ENCODE measurements around the gene LRRC17.

Gene LRRC17

DNA sequence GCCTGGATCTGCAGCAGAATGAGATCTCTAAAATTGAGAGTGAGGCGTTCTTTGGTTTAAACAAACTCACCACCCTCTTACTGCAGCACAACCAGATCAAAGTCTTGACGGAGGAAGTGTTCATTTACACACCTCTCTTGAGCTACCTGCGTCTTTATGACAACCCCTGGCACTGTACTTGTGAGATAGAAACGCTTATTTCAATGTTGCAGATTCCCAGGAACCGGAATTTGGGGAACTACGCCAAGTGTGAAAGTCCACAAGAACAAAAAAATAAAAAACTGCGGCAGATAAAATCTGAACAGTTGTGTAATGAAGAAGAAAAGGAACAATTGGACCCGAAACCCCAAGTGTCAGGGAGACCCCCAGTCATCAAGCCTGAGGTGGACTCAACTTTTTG is 21.4 kb downstream of the LRRC17 start:
- H3K27me3 ChIP-seq (ENCODE audit: insufficient read depth, insufficient read length), result no peaks in the 10 kb centered on the region
- DNase-seq (ENCODE audit: low read depth, low spot score), result no peak
- no peak overlapping the region for H3K4me3 ChIP-seq (ENCODE audit: insufficient read length, low read depth)
- H3K9ac ChIP-seq (ENCODE audit: insufficient read length, low read depth), result no peak overlapping the region
- TF ChIP-seq YY1 (IDR thresholded peaks at IDR 0.05; ENCODE audit: insufficient read depth, insufficient read length) (no peak), SUZ12 (IDR thresholded peaks at IDR 0.05; ENCODE audit: extremely low read depth, insufficient read depth, insufficient read length) (no peak), ZNF274 (IDR thresholded peaks at IDR 0.05; ENCODE audit: low read depth, low read length) (no peak)
- no peaks in the 10 kb centered on the region for H3K9me3 ChIP-seq (ENCODE audit: insufficient read depth, low read length)
- H3K36me3 ChIP-seq (ENCODE audit: insufficient read depth, insufficient read length, low read length), result no peaks in the 10 kb centered on the region
- no peaks in the 10 kb centered on the region for H3K4me1 ChIP-seq (ENCODE audit: insufficient read depth, insufficient read length)

DNA sequence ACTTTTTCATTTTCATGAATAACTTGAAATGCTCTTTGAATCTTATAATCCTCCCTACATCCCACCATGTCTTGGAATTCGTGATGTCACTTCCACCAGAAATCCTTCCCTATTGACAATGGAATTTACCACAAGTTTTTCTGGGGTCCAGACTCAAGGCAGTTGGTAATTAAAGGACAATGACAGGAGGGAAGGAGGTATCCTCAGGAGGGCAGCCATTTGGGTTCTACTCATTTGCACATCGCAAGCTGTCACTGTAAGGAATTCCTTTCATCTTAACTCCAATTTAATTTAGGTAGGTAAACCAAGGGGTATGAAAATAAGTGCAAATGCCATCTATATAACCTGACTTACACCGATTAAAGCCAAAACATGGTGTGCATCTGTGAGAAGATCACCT is 21.9 kb downstream of the LRRC17 start:
- no peak for DNase-seq (ENCODE audit: low read depth, low spot score)
- H3K4me1 ChIP-seq (ENCODE audit: insufficient read depth, insufficient read length), result no peaks in the 10 kb centered on the region
- H3K9ac ChIP-seq (ENCODE audit: insufficient read length, low read depth), result no peak overlapping the region
- no peak overlapping the region for H3K4me3 ChIP-seq (ENCODE audit: insufficient read length, low read depth)
- H3K36me3 ChIP-seq (ENCODE audit: insufficient read depth, insufficient read length, low read length), result no peaks in the 10 kb centered on the region
- no peaks in the 10 kb centered on the region for H3K27me3 ChIP-seq (ENCODE audit: insufficient read depth, insufficient read length)
- TF ChIP-seq YY1 (IDR thresholded peaks at IDR 0.05; ENCODE audit: insufficient read depth, insufficient read length) (no peak), ZNF274 (IDR thresholded peaks at IDR 0.05; ENCODE audit: low read depth, low read length) (no peak), SUZ12 (IDR thresholded peaks at IDR 0.05; ENCODE audit: extremely low read depth, insufficient read depth, insufficient read length) (no peak)
- no peaks in the 10 kb centered on the region for H3K9me3 ChIP-seq (ENCODE audit: insufficient read depth, low read length)

DNA sequence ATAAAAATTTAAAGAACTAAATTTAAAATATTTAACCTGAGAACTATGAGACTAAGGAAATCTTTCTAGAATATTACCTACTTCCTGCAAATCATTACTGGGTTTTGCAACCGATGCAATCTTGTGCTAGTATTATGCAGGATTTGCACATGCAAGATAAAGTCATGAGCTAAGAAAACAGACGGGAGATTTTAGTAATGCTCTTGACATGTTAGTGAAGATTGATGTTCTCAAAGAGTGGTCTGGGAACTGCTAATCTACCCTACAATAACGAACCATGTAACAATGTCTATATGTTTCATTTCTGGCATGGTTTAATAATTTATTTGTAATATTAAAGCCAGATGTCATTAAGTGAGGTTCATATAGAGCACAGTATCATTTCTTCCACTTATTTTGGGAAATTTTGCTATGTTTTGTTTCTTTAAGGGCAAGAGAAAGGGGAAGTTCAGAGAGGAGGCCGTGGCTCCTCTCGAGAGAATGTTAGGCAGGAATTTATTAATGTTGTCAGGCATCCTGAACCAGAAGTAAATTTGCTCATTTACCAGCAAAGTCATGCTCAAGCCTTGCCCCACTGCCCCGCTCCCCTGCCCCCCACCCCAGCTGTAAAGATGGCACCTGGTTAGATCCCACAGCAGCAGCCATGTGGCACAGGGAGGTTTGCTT is 22.8 kb downstream of the LRRC17 start:
- H3K36me3 ChIP-seq (ENCODE audit: insufficient read depth, insufficient read length, low read length), result no peaks in the 10 kb centered on the region
- H3K4me3 ChIP-seq (ENCODE audit: insufficient read length, low read depth), result no peak overlapping the region
- no peaks in the 10 kb centered on the region for H3K4me1 ChIP-seq (ENCODE audit: insufficient read depth, insufficient read length)
- no peak overlapping the region for H3K9ac ChIP-seq (ENCODE audit: insufficient read length, low read depth)
- DNase-seq (ENCODE audit: low read depth, low spot score), result no peak
- TF ChIP-seq YY1 (IDR thresholded peaks at IDR 0.05; ENCODE audit: insufficient read depth, insufficient read length) (no peak), ZNF274 (IDR thresholded peaks at IDR 0.05; ENCODE audit: low read depth, low read length) (no peak), SUZ12 (IDR thresholded peaks at IDR 0.05; ENCODE audit: extremely low read depth, insufficient read depth, insufficient read length) (no peak)
- no peaks in the 10 kb centered on the region for H3K27me3 ChIP-seq (ENCODE audit: insufficient read depth, insufficient read length)
- no peaks in the 10 kb centered on the region for H3K9me3 ChIP-seq (ENCODE audit: insufficient read depth, low read length)

DNA sequence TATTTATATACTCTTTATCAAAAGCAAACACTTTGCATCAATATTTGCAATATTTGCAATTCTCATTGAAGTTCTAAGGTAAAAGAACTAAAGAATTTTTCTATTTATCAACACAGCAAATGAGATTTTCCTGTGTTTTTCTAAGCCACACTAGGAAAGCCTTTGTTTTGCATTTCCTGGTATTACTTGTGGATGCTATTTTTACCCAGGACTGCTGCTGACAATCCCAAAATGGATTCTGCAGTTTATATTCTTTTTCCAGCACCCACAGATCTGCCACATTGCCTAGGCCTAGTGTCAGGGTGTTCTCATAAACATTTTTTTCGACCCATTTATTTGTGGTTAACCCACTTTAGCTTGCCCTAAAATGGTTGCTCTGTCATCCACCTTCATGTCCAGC is 25.9 kb downstream of the LRRC17 start:
- Histone ChIP-seq H3K9ac (ENCODE audit: insufficient read length, low read depth) (no peak overlapping the region), H3K27me3 (ENCODE audit: insufficient read depth, insufficient read length) (no peaks in the 10 kb centered on the region), H3K4me3 (ENCODE audit: insufficient read length, low read depth) (no peak overlapping the region), H3K4me1 (ENCODE audit: insufficient read depth, insufficient read length) (no peaks in the 10 kb centered on the region), H3K9me3 (ENCODE audit: insufficient read depth, low read length) (no peaks in the 10 kb centered on the region), H3K36me3 (ENCODE audit: insufficient read depth, insufficient read length, low read length) (no peaks in the 10 kb centered on the region)
- no peak for DNase-seq (ENCODE audit: low read depth, low spot score)
- TF ChIP-seq YY1 (IDR thresholded peaks at IDR 0.05; ENCODE audit: insufficient read depth, insufficient read length) (no peak), ZNF274 (IDR thresholded peaks at IDR 0.05; ENCODE audit: low read depth, low read length) (no peak), SUZ12 (IDR thresholded peaks at IDR 0.05; ENCODE audit: extremely low read depth, insufficient read depth, insufficient read length) (no peak)

DNA sequence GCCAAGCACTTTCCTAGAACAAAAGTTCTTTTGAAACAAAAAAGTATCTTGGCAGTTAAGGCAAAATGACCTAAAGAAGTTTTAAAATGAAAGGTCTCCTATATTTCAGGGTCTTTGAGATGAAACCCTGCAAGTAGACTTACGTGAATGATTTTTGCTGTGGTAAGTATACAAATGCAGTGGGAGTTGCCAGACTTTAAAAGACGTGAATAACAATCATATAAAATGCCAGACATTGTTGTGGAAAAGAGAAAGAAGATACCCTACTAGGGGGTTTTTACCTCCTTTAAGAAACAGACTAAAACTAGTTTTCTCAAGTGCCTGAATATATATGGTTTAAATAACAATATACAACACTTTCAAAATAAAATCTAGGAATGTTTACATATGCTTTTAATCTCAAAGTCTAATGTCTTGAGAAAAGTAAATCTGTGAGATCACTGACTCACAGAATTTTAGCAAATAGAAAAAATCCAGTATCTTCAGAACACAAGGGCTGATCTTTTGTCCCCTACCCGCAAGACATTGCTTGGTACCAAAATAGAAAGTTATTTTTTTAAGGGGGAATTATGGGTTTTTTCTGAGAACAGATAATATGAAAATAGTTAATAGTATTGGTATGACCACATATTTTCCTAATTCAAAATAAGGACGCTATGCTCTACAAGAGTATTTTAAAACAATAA is 29.5 kb downstream of the LRRC17 start:
- no peak for TF ChIP-seq SUZ12 (IDR thresholded peaks at IDR 0.05; ENCODE audit: extremely low read depth, insufficient read depth, insufficient read length)
- TF ChIP-seq YY1 (IDR thresholded peaks at IDR 0.05; ENCODE audit: insufficient read depth, insufficient read length), result no peak
- no peak for TF ChIP-seq ZNF274 (IDR thresholded peaks at IDR 0.05; ENCODE audit: low read depth, low read length)

DNA sequence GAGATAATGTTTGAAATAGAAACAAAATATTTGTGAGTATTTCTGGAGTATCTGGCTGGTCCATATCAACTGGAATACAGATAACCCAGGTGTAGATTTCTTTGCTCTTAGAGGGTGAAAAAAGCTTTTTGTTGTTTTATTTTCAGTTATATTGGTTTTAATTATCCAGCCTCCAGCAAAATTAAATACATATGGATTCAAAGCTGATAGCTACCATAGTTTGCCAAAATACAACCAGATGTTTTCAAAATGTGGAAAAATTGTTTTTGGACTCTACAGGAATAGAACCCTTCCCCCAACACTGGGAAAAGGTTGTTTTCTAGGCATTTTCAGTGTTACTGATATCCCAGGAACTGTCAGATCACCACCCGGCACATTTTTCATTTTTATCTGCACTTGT is 30.1 kb downstream of the LRRC17 start:
- Histone ChIP-seq H3K36me3 (ENCODE audit: insufficient read depth, insufficient read length, low read length) (no peaks in the 10 kb centered on the region), H3K4me1 (ENCODE audit: insufficient read depth, insufficient read length) (no peaks in the 10 kb centered on the region), H3K4me3 (ENCODE audit: insufficient read length, low read depth) (no peak overlapping the region), H3K9me3 (ENCODE audit: insufficient read depth, low read length) (no peaks in the 10 kb centered on the region), H3K9ac (ENCODE audit: insufficient read length, low read depth) (no peak overlapping the region), H3K27me3 (ENCODE audit: insufficient read depth, insufficient read length) (no peaks in the 10 kb centered on the region)
- no peak for DNase-seq (ENCODE audit: low read depth, low spot score)
- TF ChIP-seq YY1 (IDR thresholded peaks at IDR 0.05; ENCODE audit: insufficient read depth, insufficient read length) (no peak), SUZ12 (IDR thresholded peaks at IDR 0.05; ENCODE audit: extremely low read depth, insufficient read depth, insufficient read length) (no peak), ZNF274 (IDR thresholded peaks at IDR 0.05; ENCODE audit: low read depth, low read length) (no peak)

More for the DNA sequence above, 29.5 kb downstream of the LRRC17 start:
- DNase-seq (ENCODE audit: low read depth, low spot score), result no peak
- H3K4me1 ChIP-seq (ENCODE audit: insufficient read depth, insufficient read length), result no peaks in the 10 kb centered on the region
- no peak overlapping the region for H3K4me3 ChIP-seq (ENCODE audit: insufficient read length, low read depth)
- no peak overlapping the region for H3K9ac ChIP-seq (ENCODE audit: insufficient read length, low read depth)
- H3K9me3 ChIP-seq (ENCODE audit: insufficient read depth, low read length), result no peaks in the 10 kb centered on the region
- H3K27me3 ChIP-seq (ENCODE audit: insufficient read depth, insufficient read length), result no peaks in the 10 kb centered on the region
- no peaks in the 10 kb centered on the region for H3K36me3 ChIP-seq (ENCODE audit: insufficient read depth, insufficient read length, low read length)

DNA sequence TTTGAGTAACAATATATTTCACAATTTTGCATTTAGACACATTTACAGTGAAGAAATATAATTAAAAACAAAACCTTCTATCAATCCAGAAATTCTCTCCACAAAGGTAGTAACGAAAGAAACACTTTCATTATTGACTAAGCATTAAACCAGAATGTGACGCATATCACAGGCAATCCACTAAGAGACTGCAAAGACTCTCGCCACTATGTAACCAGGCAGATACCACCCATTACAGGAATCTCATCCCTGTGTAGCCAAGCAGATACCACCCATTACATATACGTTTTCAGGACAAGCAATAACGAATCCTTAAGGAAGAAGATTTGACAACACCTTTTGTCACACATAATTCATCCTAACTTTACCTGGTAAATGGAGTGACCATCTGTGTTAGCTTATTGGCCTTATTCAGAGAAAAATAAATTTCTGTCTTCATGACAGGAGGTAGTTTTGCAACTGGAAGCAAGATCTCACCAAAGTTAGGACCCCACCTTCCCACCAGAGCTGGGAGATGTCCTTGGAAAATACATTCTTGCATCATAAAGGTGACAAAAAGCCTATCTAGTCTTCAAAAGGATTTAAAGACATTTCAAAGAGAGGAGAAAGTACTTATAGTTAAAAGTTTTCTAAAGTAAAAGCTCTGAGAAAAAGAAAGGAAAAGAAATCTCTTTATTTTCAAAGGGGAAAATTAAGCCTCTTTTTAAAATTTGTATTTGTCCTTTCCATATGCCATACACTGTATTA is 30.8 kb downstream of the LRRC17 start:
- Histone ChIP-seq H3K4me1 (ENCODE audit: insufficient read depth, insufficient read length) (no peaks in the 10 kb centered on the region), H3K36me3 (ENCODE audit: insufficient read depth, insufficient read length, low read length) (no peaks in the 10 kb centered on the region), H3K4me3 (ENCODE audit: insufficient read length, low read depth) (no peak overlapping the region), H3K27me3 (ENCODE audit: insufficient read depth, insufficient read length) (no peaks in the 10 kb centered on the region), H3K9me3 (ENCODE audit: insufficient read depth, low read length) (no peaks in the 10 kb centered on the region), H3K9ac (ENCODE audit: insufficient read length, low read depth) (no peak overlapping the region)
- TF ChIP-seq YY1 (IDR thresholded peaks at IDR 0.05; ENCODE audit: insufficient read depth, insufficient read length) (no peak), ZNF274 (IDR thresholded peaks at IDR 0.05; ENCODE audit: low read depth, low read length) (no peak), SUZ12 (IDR thresholded peaks at IDR 0.05; ENCODE audit: extremely low read depth, insufficient read depth, insufficient read length) (no peak)
- DNase-seq (ENCODE audit: low read depth, low spot score), result no peak

Data from NT2/D1 (cell line).